ENCODE results near the gene GPR84. TPM values are rescaled to one million over a fixed set of nuclear protein-coding genes. Genes with fewer than 3 reads are reported as not detected.

The GPR84 gene
- total and polyA plus RNA-seq, 2 experiments from 2014 or later: not detected

- H3K4me3 Mint-ChIP-seq: no peak overlapping the region
- Histone ChIP-seq H3K4me1 (ENCODE audit: insufficient read depth) (no peaks in the 10 kb centered on the region; the same call in 1 of the 2 replicates), H3F3A (replicated peaks; ENCODE audit: low read depth) (no peaks in the 10 kb centered on the region), H3K36me3 (ENCODE audit: insufficient read depth) (no peaks in the 10 kb centered on the region; the same call in 1 of the 2 replicates), H3K9me2 (ENCODE audit: insufficient read depth) (no peaks in the 10 kb centered on the region), H3K4me2 (no peak overlapping the region), H4K20me1 (replicated peaks; ENCODE audit: insufficient read depth) (no peaks in the 10 kb centered on the region; the same call in 1 of the 2 replicates), H3K27me3 (ENCODE audit: insufficient read depth) (no peaks in the 10 kb centered on the region), H3K79me2 (replicated peaks; ENCODE audit: insufficient read depth) (no peaks in the 10 kb centered on the region), H2AFZ (no peak overlapping the region), H3K27ac (ENCODE audit: low read depth) (no peak overlapping the region), H3K4me3 (no peak overlapping the region)
- H3K4me1 Mint-ChIP-seq: peaks cover 9% of the 10 kb centered on the region
- no peak for DNase-seq (ENCODE audit: low spot score)
- H3K27ac Mint-ChIP-seq: no peak overlapping the region
- H3K9me3 Mint-ChIP-seq: no peaks in the 10 kb centered on the region
- no peak for TF ChIP-seq CTCF (conservative IDR thresholded peaks at IDR 0.05; ENCODE audit: low read depth in 2 of 2)
- TF ChIP-seq EZH2 (IDR thresholded peaks at IDR 0.05; ENCODE audit: low read depth, unreplicated experiment): no peak
- no peak for TF ChIP-seq EZH2phosphoT487 (IDR thresholded peaks at IDR 0.05; ENCODE audit: unreplicated experiment)
- no peak for TF ChIP-seq CREB1 (CRISPR knock-in tag; IDR thresholded peaks at IDR 0.05; ENCODE audit: low read depth)
- no peak for TF ChIP-seq POLR2AphosphoS5 (IDR thresholded peaks at IDR 0.05; ENCODE audit: low read depth)
- TF ChIP-seq ETS1 (IDR thresholded peaks at IDR 0.05): no peak
- TF ChIP-seq ZNF462 (CRISPR knock-in tag; IDR thresholded peaks at IDR 0.05): no peak
- no peak for TF ChIP-seq REST (IDR thresholded peaks at IDR 0.05; ENCODE audit: unreplicated experiment)
- no peak for TF ChIP-seq JUNB (IDR thresholded peaks at IDR 0.05; ENCODE audit: unreplicated experiment)
- TF ChIP-seq NANOG (IDR thresholded peaks at IDR 0.05; ENCODE audit: borderline replicate concordance): no peak
- ATAC-seq: no peak
- H3K36me3 Mint-ChIP-seq (ENCODE audit: low read depth): peaks cover 41% of the 10 kb centered on the region
- H3K27me3 Mint-ChIP-seq (ENCODE audit: insufficient read depth, low read depth, poor library complexity): peaks cover 8% of the 10 kb centered on the region
Measured at GRCh38 chr12:54407183-54407905, 43.1 kb upstream of the GPR84 start.
